Hepatocyte (in vitro differentiated cells): ENCODE data around the gene LAMA3. TPM values are rescaled to one million over a fixed set of nuclear protein-coding genes. Genes with fewer than 3 reads are reported as not detected.

Experiments used
- DNase-seq: peaks from one replicate; pipeline ENCODE4 v3.0.0-alpha.2; 2016; ENCODE audit warnings: low spot score
- H2AFZ ChIP-seq: fragments of 200-600 bp; sonication (generic); 2 replicates; pipeline ENCODE4 v1.6.0; 2016; ENCODE audit warnings: antibody characterized with exemption, mild to moderate bottlenecking
- H3K27ac ChIP-seq: fragments of 200-600 bp; sonication (generic); 2 replicates; pipeline ENCODE4 v1.5.1; 2016; ENCODE audit warnings: mild to moderate bottlenecking
- H3K27me3 ChIP-seq: fragments of 200-600 bp; sonication (generic); 2 replicates; pipeline ENCODE4 v1.6.1; 2016
- H3K36me3 ChIP-seq: fragments of 200-600 bp; sonication (generic); replicated peaks from 2 replicates; pipeline ENCODE4 v1.5.1; 2016; ENCODE audit warnings: low read depth; ENCODE audit not compliant: insufficient read depth
- H3K4me1 ChIP-seq: fragments of 200-600 bp; sonication (generic); 2 replicates; pipeline ENCODE4 v1.5.1; 2016; ENCODE audit warnings: mild to moderate bottlenecking, moderate library complexity; ENCODE audit not compliant: insufficient read depth
- H3K4me2 ChIP-seq: fragments of 200-600 bp; sonication (generic); 2 replicates; pipeline ENCODE4 v1.6.0; 2016
- H3K4me3 ChIP-seq: fragments of 200-600 bp; sonication (generic); 2 replicates; pipeline ENCODE4 v1.5.1; 2016; ENCODE audit warnings: mild to moderate bottlenecking
- H3K79me2 ChIP-seq: fragments of 200-600 bp; sonication (generic); 2 replicates; pipeline ENCODE4 v1.6.0; 2017; ENCODE audit warnings: mild to moderate bottlenecking
- H3K9me2 ChIP-seq: fragments of 200-600 bp; sonication (generic); replicated peaks from 2 replicates; pipeline ENCODE4 v1.6.0; 2017; ENCODE audit warnings: mild to moderate bottlenecking; ENCODE audit not compliant: insufficient read depth
- H3K9me3 ChIP-seq: fragments of 200-600 bp; sonication (generic); 2 replicates; pipeline ENCODE4 v1.5.1; 2016; ENCODE audit warnings: low read depth, mild to moderate bottlenecking
- H4K20me1 ChIP-seq: fragments of 200-600 bp; sonication (generic); 2 replicates; pipeline ENCODE4 v1.6.0; 2016; ENCODE audit warnings: mild to moderate bottlenecking; ENCODE audit not compliant: insufficient read depth, poor library complexity, severe bottlenecking
- EZH2 ChIP-seq: fragments of 200-600 bp; sonication (generic); IDR thresholded peaks from 2 replicates; pipeline ENCODE4 v1.6.1; 2016; ENCODE audit warnings: antibody characterized with exemption, mild to moderate bottlenecking, borderline replicate concordance
- EZH2phosphoT487 ChIP-seq: fragments of 200-600 bp; sonication (generic); IDR thresholded peaks from one replicate; pipeline ENCODE4 v1.6.1; 2018; ENCODE audit warnings: antibody characterized with exemption, mild to moderate bottlenecking, low read depth, moderate library complexity; ENCODE audit not compliant: unreplicated experiment, severe bottlenecking
- WGBS: methylation state at CpG from one replicate; pipeline ENCODE4 v1.1.6; 2016; ENCODE audit warnings: low lambda C conversion rate; ENCODE audit errors: missing lambda C conversion rate; 5-methylcytosine and 5-hydroxymethylcytosine counted together
- polyA plus RNA-seq: library from polyadenylated mRNA; unstranded; fragments of >200 nt; fragmentation: Nextera tagmentation; extraction: Ambion mirVana; gene quantifications from 2 replicates; pipeline ENCODE4 v1.2.1, GENCODE V29; 2016
- total RNA-seq: library from RNA; depleted of rRNA; stranded (reverse); fragments of >200 nt; gene quantifications from 2 replicates; pipeline ENCODE4 v1.2.3, GENCODE V29; 2014
- TF ChIP-seq, protein P1 (sequence below): fragments of 200-600 bp; sonication (generic); IDR thresholded peaks from 2 replicates; pipeline ENCODE4 v1.5.1; 2016; ENCODE audit warnings: antibody characterized with exemption, mild to moderate bottlenecking; ENCODE audit not compliant: poor library complexity

Gene LAMA3
- total and polyA plus RNA-seq, 2 experiments from 2014 or later: 29.9 to 52.1 TPM

DNA sequence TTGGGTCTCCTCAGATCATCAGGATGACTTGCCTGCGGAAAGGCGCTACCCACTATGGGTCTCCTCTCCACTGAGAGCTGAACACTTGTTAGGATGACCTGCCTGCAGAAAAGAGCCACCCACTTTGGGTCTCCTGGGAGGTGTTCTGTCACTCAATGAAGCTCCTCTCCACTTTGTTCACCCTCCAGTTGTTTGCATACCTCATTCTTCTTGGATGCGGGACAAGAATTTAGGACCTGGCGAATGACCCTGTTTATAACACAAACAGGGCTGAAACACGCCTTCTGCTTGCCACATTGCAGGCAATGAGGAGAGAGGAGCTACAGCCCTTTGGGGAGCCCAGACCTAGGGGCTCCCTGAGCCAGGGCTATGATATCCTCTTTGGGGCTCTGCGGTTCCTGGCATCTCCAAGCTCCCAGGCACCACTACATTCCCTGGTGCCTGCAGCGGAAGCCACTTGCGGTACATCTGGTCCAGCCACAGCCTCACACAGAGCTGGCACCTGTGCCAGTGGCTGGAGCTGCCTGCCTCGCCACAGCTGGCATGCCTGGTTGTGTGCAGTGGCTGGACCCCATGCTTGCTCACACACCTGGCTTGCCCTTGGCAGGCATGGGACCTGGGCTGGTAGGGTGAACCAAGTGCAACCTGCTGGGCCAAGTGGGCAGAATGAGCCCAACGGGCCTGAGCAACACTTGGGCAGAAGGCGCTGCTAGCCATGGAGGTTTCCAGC lies 47.2 kb upstream of the LAMA3 start:
- peaks cover 4% of the 10 kb centered on the region for H3K4me1 ChIP-seq
- H4K20me1 ChIP-seq: no peaks in the 10 kb centered on the region
- 90% methylated on average over 11 of the region's 11 CpGs for WGBS
- no peak for DNase-seq
- H3K79me2 ChIP-seq: no peaks in the 10 kb centered on the region
- no peaks in the 10 kb centered on the region for H3K36me3 ChIP-seq
- TF ChIP-seq EZH2phosphoT487 (no peak), EZH2 (no peak)
- TF ChIP-seq, protein P1, sequence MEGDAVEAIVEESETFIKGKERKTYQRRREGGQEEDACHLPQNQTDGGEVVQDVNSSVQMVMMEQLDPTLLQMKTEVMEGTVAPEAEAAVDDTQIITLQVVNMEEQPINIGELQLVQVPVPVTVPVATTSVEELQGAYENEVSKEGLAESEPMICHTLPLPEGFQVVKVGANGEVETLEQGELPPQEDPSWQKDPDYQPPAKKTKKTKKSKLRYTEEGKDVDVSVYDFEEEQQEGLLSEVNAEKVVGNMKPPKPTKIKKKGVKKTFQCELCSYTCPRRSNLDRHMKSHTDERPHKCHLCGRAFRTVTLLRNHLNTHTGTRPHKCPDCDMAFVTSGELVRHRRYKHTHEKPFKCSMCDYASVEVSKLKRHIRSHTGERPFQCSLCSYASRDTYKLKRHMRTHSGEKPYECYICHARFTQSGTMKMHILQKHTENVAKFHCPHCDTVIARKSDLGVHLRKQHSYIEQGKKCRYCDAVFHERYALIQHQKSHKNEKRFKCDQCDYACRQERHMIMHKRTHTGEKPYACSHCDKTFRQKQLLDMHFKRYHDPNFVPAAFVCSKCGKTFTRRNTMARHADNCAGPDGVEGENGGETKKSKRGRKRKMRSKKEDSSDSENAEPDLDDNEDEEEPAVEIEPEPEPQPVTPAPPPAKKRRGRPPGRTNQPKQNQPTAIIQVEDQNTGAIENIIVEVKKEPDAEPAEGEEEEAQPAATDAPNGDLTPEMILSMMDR: no peak
- H3K4me2 ChIP-seq: no peak overlapping the region
- H3K9me2 ChIP-seq: no peaks in the 10 kb centered on the region
- no peak overlapping the region for H3K4me3 ChIP-seq
- H2AFZ ChIP-seq: no peak overlapping the region
- H3K27ac ChIP-seq: no peak overlapping the region
- H3K27me3 ChIP-seq: no peaks in the 10 kb centered on the region
- no peaks in the 10 kb centered on the region for H3K9me3 ChIP-seq

- no peak for DNase-seq
- 43% methylated on average over 2 of the region's 2 CpGs for WGBS
- H3K9me3 ChIP-seq: no peaks in the 10 kb centered on the region
These were observed 45.3 kb upstream of the LAMA3 start for GRCh38 chr18:23643815-23644490.

DNA sequence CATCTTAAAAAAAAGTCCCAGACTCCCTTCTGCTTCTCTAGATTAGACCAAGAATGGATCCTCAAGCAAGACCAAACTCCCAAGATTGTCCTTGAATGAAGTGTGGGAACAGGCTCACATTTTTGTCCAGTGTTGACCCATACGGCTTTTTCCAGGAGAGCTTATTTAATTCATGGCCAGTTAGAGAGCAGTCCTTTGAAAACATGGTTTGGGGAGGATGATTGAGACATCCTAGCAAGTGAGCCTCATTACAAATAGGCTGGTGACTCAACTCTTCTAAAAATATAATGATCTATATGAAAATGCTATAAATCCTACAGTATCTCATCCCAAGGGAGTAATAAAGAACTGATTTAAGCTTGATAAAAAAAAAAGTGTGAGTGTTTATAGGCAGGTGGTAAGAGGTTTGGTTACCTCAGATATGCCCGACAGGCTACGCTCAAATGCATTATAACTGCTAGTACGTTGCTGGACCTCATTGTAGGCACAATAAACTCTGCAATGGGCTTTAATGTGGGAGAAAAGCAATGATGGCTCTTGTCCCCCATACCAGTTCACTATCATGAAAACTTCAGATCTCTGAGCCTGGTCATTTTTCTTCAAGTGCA lies 43.6 kb upstream of the LAMA3 start:
- Histone ChIP-seq H4K20me1 (no peaks in the 10 kb centered on the region), H3K79me2 (no peaks in the 10 kb centered on the region), H3K9me3 (no peaks in the 10 kb centered on the region), H2AFZ (no peak overlapping the region), H3K4me3 (no peak overlapping the region), H3K36me3 (no peaks in the 10 kb centered on the region), H3K27me3 (no peaks in the 10 kb centered on the region), H3K4me2 (no peak overlapping the region), H3K4me1 (peaks cover 12% of the 10 kb centered on the region), H3K9me2 (no peaks in the 10 kb centered on the region), H3K27ac (no peak overlapping the region)
- DNase-seq: no peak
- WGBS: 90% methylated on average over 4 of the region's 4 CpGs
- TF ChIP-seq EZH2: no peak
- TF ChIP-seq EZH2phosphoT487: no peak
- TF ChIP-seq, protein P1: no peak

More at GRCh38 chr18:23643815-23644490, 45.3 kb upstream of the LAMA3 start:
- Histone ChIP-seq H3K4me2 (no peak overlapping the region), H3K36me3 (no peaks in the 10 kb centered on the region), H3K27ac (peak overlapping the region; percentile 3), H3K4me1 (peaks cover 4% of the 10 kb centered on the region), H3K4me3 (no peak overlapping the region), H3K27me3 (no peaks in the 10 kb centered on the region), H2AFZ (no peak overlapping the region), H3K79me2 (no peaks in the 10 kb centered on the region), H3K9me2 (no peaks in the 10 kb centered on the region), H4K20me1 (no peaks in the 10 kb centered on the region)
- TF ChIP-seq EZH2phosphoT487 (no peak), EZH2 (no peak)
- TF ChIP-seq, protein P1: no peak
